NCI-H1436 treated with DMSO at 0.1 percent for 48 hours (cell line): ENCODE results near the gene TRAPPC3.
A peak's percentile ranks its signal among the peaks of the same experiment; 100 is the strongest.

Source experiments
- DNase-seq: peaks from one replicate; lab custom pipeline; 2025; lab: John Stamatoyannopoulos, UW

TRAPPC3 gene

GRCh38 chr1:36153476-36153875 lies 4.2 kb upstream of the TRAPPC3 start:
- DNase-seq = no peak

GRCh38 chr1:36151845-36152203 lies 2.5 kb upstream of the TRAPPC3 start:
- no peak for DNase-seq

GRCh38 chr1:36151134-36151844 lies 2.0 kb upstream of the TRAPPC3 start:
- no peak for DNase-seq

GRCh38 chr1:36150296-36151133 lies 1.2 kb upstream of the TRAPPC3 start:
- DNase-seq = peak; percentile 75

GRCh38 chr1:36149973-36150295 lies 648 bp upstream of the TRAPPC3 start:
- DNase-seq = no peak

- DNase-seq = no peak
Measured at GRCh38 chr1:36148821-36149236, 457 bp downstream of the TRAPPC3 start.

GRCh38 chr1:36144413-36144812 lies 4.9 kb downstream of the TRAPPC3 start:
- no peak for DNase-seq

GRCh38 chr1:36143424-36143823 lies 5.9 kb downstream of the TRAPPC3 start:
- no peak for DNase-seq

- no peak for DNase-seq
Measured at GRCh38 chr1:36142121-36142520, 7.2 kb downstream of the TRAPPC3 start.

GRCh38 chr1:36139521-36139920 lies 9.8 kb downstream of the TRAPPC3 start:
- DNase-seq = no peak

- DNase-seq = no peak
Measured at GRCh38 chr1:36137776-36138175, 11.5 kb downstream of the TRAPPC3 start.

- DNase-seq = no peak
Measured at GRCh38 chr1:36137226-36137625, 12.1 kb downstream of the TRAPPC3 start.

GRCh38 chr1:36136535-36136934 lies 12.8 kb downstream of the TRAPPC3 start:
- no peak for DNase-seq

GRCh38 chr1:36135796-36136195 lies 13.5 kb downstream of the TRAPPC3 start:
- no peak for DNase-seq

- DNase-seq = no peak
Measured at GRCh38 chr1:36135330-36135667, 14.0 kb downstream of the TRAPPC3 start.

- DNase-seq = no peak
Measured at GRCh38 chr1:36134505-36135329, 14.6 kb downstream of the TRAPPC3 start.

- no peak for DNase-seq
Measured at GRCh38 chr1:36134031-36134430, 15.3 kb downstream of the TRAPPC3 start.

- no peak for DNase-seq
Measured at GRCh38 chr1:36133484-36133883, 15.8 kb downstream of the TRAPPC3 start.

GRCh38 chr1:36132029-36132428 lies 17.3 kb downstream of the TRAPPC3 start:
- DNase-seq = no peak

- no peak for DNase-seq
Measured at GRCh38 chr1:36128905-36129206, 20.4 kb downstream of the TRAPPC3 start.

- no peak for DNase-seq
Measured at GRCh38 chr1:36128126-36128904, 21.0 kb downstream of the TRAPPC3 start.

- DNase-seq = no peak
Measured at GRCh38 chr1:36126797-36127500, 22.3 kb downstream of the TRAPPC3 start.
